B cell (primary cell): ENCODE data around the gene CISD1.

Source experiments
- EZH2 ChIP-seq: IDR thresholded peaks from 2 replicates; pipeline ENCODE4 v1.6.1; 2012; ENCODE audit warnings: borderline replicate concordance, low read depth, mild to moderate bottlenecking, moderate library complexity, low read length; ENCODE audit not compliant: insufficient read depth, poor library complexity, severe bottlenecking
- TF ChIP-seq, protein P1 (sequence below): fragments of 200-600 bp; IDR thresholded peaks from one replicate; pipeline ENCODE4 v1.8.0; 2022; ENCODE audit warnings: antibody characterized with exemption, mild to moderate bottlenecking

GRCh38 chr10:58307676-58308075 is 38.7 kb downstream of the CISD1 start:
- TF ChIP-seq, protein P1, sequence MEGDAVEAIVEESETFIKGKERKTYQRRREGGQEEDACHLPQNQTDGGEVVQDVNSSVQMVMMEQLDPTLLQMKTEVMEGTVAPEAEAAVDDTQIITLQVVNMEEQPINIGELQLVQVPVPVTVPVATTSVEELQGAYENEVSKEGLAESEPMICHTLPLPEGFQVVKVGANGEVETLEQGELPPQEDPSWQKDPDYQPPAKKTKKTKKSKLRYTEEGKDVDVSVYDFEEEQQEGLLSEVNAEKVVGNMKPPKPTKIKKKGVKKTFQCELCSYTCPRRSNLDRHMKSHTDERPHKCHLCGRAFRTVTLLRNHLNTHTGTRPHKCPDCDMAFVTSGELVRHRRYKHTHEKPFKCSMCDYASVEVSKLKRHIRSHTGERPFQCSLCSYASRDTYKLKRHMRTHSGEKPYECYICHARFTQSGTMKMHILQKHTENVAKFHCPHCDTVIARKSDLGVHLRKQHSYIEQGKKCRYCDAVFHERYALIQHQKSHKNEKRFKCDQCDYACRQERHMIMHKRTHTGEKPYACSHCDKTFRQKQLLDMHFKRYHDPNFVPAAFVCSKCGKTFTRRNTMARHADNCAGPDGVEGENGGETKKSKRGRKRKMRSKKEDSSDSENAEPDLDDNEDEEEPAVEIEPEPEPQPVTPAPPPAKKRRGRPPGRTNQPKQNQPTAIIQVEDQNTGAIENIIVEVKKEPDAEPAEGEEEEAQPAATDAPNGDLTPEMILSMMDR: no peak
- TF ChIP-seq EZH2: no peak
